Measurements from ENCODE around the gene CCDC77. TPM values are rescaled to one million over a fixed set of nuclear protein-coding genes. Genes with fewer than 3 reads are reported as not detected.
A peak's percentile ranks its signal among the peaks of the same experiment; 100 is the strongest.

Gene CCDC77
- total RNA-seq, 1 experiment from 2014 or later, result 21.9 TPM

- Histone ChIP-seq H3K18ac (ENCODE audit: insufficient read length, low read depth, low read length) (no peak overlapping the region), H3K4me1 (ENCODE audit: insufficient read depth, low read length) (no peaks in the 10 kb centered on the region)
- no CpG with 5 or more reads among the region's 11 CpGs for WGBS (ENCODE audit: extremely low coverage, insufficient read length, low lambda C conversion rate)
Observed at GRCh38 chr12:484096-484495, 82.7 kb downstream of the CCDC77 start.

More at GRCh38 chr12:484096-484495, 82.7 kb downstream of the CCDC77 start:
- H3K27ac Mint-ChIP-seq, result no peak overlapping the region; a peak in 1 of 7 replicates
- H3K56ac ChIP-seq (ENCODE audit: insufficient read length, low read depth, low read length), result no peak overlapping the region
- H4K91ac ChIP-seq (ENCODE audit: insufficient read length, low read depth, low read length), result no peak overlapping the region
- H2BK120ac ChIP-seq (ENCODE audit: low read depth, low read length, poor library complexity, severe bottlenecking), result no peak overlapping the region
- no peak overlapping the region; the same call in 1 of the 2 replicates for H3K14ac ChIP-seq (ENCODE audit: insufficient read depth, low read length)
- no peak overlapping the region for H2AK5ac ChIP-seq (ENCODE audit: insufficient read length, low read length)
- H3K9me3 ChIP-seq (ENCODE audit: control insufficient read depth, low read depth, low read length), result no peaks in the 10 kb centered on the region
- peak overlapping the region; percentile 25 for H4K5ac ChIP-seq (ENCODE audit: insufficient read length, low read depth, low read length)
- H2BK5ac ChIP-seq (ENCODE audit: insufficient read length, low read length), result no peak overlapping the region
- no peak overlapping the region for H3K4me3 Mint-ChIP-seq
- H4K8ac ChIP-seq (replicated peaks; ENCODE audit: insufficient read length, low read depth, low read length), result no peak overlapping the region
- H3K79me1 ChIP-seq (ENCODE audit: insufficient read depth, low read depth, low read length, poor library complexity, severe bottlenecking), result no peaks in the 10 kb centered on the region
- no peaks in the 10 kb centered on the region; the same call in 1 of the 2 replicates for H3K27me3 Mint-ChIP-seq (ENCODE audit: low read depth)
- TF ChIP-seq CTCF (conservative IDR thresholded peaks at IDR 0.05), result no peak
- peaks cover 0 to 6% of the 10 kb centered on the region in 2 experiments; a peak in 1 of 4 replicates for H3K4me1 Mint-ChIP-seq
- no peaks in the 10 kb centered on the region for H3K79me2 ChIP-seq (ENCODE audit: insufficient read depth, low read length)
- H3K23ac ChIP-seq (ENCODE audit: insufficient read length, low read depth, low read length), result no peak overlapping the region
- H3K9me3 Mint-ChIP-seq, result peaks cover 11 to 22% of the 10 kb centered on the region in 2 experiments
- H4K20me1 ChIP-seq (ENCODE audit: control insufficient read depth, insufficient read depth, insufficient read length), result no peaks in the 10 kb centered on the region
- H2BK20ac ChIP-seq (ENCODE audit: low read depth, low read length, poor library complexity, severe bottlenecking), result no peak overlapping the region
- no peak overlapping the region for H2AFZ ChIP-seq (ENCODE audit: low read length)
- H3K23me2 ChIP-seq (ENCODE audit: insufficient read length, low read depth, low read length, poor library complexity, severe bottlenecking), result no peaks in the 10 kb centered on the region
- no peak overlapping the region for H3K4me2 ChIP-seq (ENCODE audit: insufficient read depth, insufficient read length, low read length)
- DNase-seq, result peak; percentile 24
- no peak overlapping the region for H3K9ac ChIP-seq (ENCODE audit: extremely low read depth, insufficient read length, low read length)
- H2BK12ac ChIP-seq (ENCODE audit: insufficient read length, low read depth, low read length), result no peak overlapping the region
- no peak overlapping the region for H3T11ph ChIP-seq (ENCODE audit: low read length)
- H3K36me3 Mint-ChIP-seq (ENCODE audit: insufficient read depth in 1 of 3, low read depth in 3 of 3), result peaks cover 0 to 10% (median under 1%) of the 10 kb centered on the region in 3 experiments; a peak in 5 of 7 replicates
- no peak overlapping the region for H2BK15ac ChIP-seq (ENCODE audit: low read depth, low read length)
- H3K27ac ChIP-seq (ENCODE audit: insufficient read length, low read depth, low read length), result no peak overlapping the region
- no peaks in the 10 kb centered on the region for H3K27me3 ChIP-seq (ENCODE audit: insufficient read depth, low read length)
- no peak overlapping the region for H3K4ac ChIP-seq (ENCODE audit: low read depth, low read length)

Measured in H9 (cell line).